Stimulated activated CD8-positive, alpha-beta memory T cell treated with anti-CD3 and anti-CD28 coated beads, Interleukin-7, amount 100 ng/mL, for 24 hours (primary cell): ENCODE measurements around the gene TENM4.

Experiments used
- DNase-seq: peaks from one replicate; pipeline ENCODE4 v3.0.0-alpha.2; 2020; ENCODE audit warnings: low read depth

Gene TENM4

DNA sequence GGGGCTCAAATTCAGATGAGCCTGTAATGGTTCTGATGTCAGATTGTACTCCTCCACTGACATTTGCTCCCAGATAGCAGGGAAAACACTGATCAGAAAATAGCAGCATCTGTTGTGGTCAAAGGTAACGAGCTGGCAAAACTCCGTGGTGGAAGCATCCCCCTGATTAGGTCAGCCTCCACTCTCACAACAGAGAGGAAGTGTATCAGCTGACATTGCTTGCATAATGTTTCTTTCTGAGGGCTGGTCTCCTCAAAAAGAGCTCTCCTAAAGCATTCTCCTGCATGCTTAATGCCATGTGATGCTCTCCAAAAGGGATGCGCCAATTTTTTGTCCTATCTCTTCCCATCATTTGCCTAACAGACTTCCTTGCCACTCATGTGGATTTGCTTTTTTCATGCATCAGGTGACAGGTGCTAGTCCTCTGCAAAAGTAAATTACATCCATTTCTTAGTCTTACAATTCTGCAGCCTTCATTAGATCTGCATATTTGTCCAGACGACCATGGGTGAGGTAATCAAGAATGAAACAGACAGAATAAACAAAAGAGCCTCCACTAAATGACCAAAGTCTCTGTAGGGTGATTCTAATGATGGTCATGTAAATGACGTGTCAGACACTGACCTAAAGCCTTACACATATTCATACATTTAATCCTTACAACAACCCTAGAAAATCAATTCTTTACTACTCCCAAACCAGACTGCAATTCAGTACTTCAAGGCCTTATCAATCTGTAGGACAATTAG lies 6.4 kb upstream of the TENM4 start:
- DNase-seq = no peak

GRCh38 chr11:79444923-79445322 lies 4.1 kb upstream of the TENM4 start:
- DNase-seq = no peak

GRCh38 chr11:79441461-79441875 lies 638 bp upstream of the TENM4 start:
- no peak for DNase-seq

GRCh38 chr11:79439886-79440570 lies 802 bp downstream of the TENM4 start:
- no peak for DNase-seq

DNA sequence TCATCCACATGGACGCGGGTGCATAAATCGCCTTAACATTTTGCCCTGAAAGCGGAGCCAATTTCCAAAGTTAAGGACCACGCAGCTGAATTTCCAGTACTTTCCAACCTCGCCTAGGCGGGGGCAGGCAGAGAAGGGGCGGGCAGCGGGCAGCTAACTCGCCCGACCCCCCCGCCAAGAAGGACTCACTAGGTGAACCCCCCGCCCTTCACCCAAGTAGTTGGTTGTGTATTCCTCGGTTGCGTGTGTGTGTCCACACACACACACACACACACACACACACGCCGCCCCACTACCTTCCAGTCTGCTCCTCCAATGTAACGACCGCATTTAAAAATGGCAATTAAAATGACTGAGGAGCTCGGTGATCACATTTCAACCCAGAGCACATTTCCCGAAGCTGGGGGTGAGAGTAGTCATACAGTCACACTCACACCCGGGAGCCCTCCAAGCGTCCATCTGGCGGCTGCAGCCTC lies 1.4 kb downstream of the TENM4 start:
- DNase-seq = no peak

- DNase-seq = no peak
Measured at GRCh38 chr11:79438631-79439409, 2.0 kb downstream of the TENM4 start.

- no peak for DNase-seq
Measured at GRCh38 chr11:79437981-79438630, 2.7 kb downstream of the TENM4 start.

GRCh38 chr11:79437278-79437980 lies 3.4 kb downstream of the TENM4 start:
- no peak for DNase-seq

DNA sequence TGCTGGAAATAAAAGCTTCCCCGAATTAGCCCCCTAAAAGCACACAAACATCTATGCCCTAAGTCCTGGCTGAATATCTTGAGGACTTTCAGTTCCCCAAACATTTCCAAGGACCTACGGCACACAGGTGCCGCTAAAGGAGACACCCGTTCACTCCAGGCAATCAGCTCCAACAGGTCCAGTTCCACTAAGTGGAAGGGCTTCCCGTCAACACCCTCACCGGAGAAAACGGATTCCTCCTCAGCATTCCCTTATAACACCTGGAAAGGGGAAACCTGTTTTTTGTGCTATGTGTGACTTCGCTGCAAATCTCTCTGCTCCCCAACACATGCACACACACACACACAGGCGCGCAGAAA lies 3.9 kb downstream of the TENM4 start:
- no peak for DNase-seq

- DNase-seq = no peak
Measured at GRCh38 chr11:79434283-79434682, 6.5 kb downstream of the TENM4 start.

GRCh38 chr11:79432138-79432537 lies 8.7 kb downstream of the TENM4 start:
- DNase-seq = no peak

DNA sequence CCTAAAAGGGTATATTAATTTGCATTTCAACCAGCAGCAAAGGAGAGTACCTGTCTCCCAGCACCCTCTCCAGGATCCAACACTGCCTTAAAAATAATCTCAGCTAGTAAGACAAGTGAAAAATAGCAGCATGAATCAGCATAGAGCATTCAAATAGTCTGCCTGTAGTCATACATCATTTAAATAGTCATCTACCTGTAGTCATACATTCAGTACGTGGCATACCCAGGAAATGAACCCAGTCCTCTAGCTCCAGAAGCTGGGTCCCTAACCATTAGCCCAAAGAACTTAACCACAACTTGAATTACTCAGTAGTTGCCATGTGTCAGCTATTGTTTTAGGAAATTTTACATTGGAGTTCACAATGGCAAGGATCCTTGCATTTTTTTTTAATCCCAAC lies 9.3 kb downstream of the TENM4 start:
- no peak for DNase-seq

GRCh38 chr11:79430280-79430679 lies 10.6 kb downstream of the TENM4 start:
- no peak for DNase-seq

- no peak for DNase-seq
Measured at GRCh38 chr11:79428406-79428805, 12.4 kb downstream of the TENM4 start.

GRCh38 chr11:79427611-79428327 lies 13.1 kb downstream of the TENM4 start:
- no peak for DNase-seq

- DNase-seq = no peak
Measured at GRCh38 chr11:79427126-79427525, 13.7 kb downstream of the TENM4 start.

DNA sequence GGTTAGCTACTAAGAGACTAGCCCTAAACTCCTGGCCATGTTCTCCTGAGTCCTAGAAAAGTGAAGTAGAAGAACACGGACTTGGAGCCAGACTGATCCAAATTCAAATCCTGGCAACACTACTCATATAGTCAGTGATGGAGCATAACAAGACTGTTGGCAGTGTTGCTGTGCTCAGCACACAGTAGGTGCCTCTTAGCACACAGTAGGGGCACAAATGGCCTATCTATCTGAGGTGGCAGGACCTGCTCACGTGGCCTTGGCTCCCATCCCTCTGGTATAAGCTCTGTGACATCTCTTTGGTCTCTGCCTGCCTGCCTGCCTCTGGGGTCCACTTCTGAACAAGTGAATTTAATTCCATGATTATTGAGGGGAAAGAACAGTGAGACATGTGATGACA lies 15.4 kb downstream of the TENM4 start:
- DNase-seq = no peak

GRCh38 chr11:79423736-79424135 lies 17.1 kb downstream of the TENM4 start:
- no peak for DNase-seq

- DNase-seq = no peak
Measured at GRCh38 chr11:79422866-79423265, 18.0 kb downstream of the TENM4 start.

- DNase-seq = no peak
Measured at GRCh38 chr11:79421820-79422219, 19.0 kb downstream of the TENM4 start.

DNA sequence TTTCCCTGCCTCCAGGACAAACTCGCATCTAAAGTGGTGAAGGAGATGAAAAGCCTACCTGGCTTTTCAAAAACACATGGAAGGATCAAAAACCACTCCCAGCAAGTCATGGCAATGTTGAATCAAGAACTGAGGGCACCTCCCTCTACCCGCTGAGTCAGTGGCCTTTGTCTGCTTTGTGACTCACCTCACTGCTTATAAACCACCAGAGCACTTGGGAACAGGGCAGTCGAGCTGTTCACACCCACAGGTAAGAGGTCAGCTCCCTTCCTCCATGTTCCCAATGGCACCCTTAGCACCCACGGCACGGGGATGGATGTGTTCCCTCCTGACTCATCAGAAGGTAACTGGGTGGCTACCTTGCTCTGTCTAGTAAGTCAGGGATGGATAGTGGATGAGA lies 21.7 kb downstream of the TENM4 start:
- DNase-seq = no peak
